Astrocyte (in vitro differentiated cells and primary cell): Measurements from ENCODE around the gene FHAD1.

Experiments used
- EZH2 ChIP-seq: IDR thresholded peaks from 2 replicates; pipeline ENCODE4 v1.6.1; 2012; ENCODE audit warnings: mild to moderate bottlenecking, low read length, inconsistent platforms; ENCODE audit not compliant: insufficient read depth
- TF ChIP-seq, protein P1 (sequence below): IDR thresholded peaks from 2 replicates; pipeline ENCODE4 v1.5.1; 2011; ENCODE audit warnings: low read depth, mild to moderate bottlenecking, inconsistent platforms, low read length, moderate library complexity; ENCODE audit not compliant: insufficient read depth

DNA sequence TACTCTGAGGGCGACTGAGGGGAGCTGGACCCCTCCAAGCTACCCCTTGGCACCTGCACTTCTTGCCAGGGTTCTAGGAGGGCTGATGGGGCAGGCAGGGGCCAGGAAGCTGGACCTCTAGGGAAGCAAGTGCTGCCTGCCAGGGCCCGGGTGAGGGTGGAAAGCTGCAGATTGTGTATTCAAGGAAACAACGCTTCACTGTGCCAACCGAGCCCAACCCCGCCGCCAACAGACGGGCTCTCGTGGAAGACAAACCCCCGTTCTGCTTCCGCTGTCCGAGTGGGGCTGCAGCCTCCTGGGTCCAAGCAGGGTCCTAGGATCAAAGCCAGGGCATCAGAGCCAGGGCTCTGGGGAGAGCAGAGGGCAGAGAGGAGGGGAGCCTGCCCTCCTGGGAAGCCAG, 165.8 kb downstream of the FHAD1 start:
- TF ChIP-seq EZH2 = no peak
- TF ChIP-seq, protein P1, sequence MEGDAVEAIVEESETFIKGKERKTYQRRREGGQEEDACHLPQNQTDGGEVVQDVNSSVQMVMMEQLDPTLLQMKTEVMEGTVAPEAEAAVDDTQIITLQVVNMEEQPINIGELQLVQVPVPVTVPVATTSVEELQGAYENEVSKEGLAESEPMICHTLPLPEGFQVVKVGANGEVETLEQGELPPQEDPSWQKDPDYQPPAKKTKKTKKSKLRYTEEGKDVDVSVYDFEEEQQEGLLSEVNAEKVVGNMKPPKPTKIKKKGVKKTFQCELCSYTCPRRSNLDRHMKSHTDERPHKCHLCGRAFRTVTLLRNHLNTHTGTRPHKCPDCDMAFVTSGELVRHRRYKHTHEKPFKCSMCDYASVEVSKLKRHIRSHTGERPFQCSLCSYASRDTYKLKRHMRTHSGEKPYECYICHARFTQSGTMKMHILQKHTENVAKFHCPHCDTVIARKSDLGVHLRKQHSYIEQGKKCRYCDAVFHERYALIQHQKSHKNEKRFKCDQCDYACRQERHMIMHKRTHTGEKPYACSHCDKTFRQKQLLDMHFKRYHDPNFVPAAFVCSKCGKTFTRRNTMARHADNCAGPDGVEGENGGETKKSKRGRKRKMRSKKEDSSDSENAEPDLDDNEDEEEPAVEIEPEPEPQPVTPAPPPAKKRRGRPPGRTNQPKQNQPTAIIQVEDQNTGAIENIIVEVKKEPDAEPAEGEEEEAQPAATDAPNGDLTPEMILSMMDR = no peak
